ENCODE results near the gene C10orf67.

DNA sequence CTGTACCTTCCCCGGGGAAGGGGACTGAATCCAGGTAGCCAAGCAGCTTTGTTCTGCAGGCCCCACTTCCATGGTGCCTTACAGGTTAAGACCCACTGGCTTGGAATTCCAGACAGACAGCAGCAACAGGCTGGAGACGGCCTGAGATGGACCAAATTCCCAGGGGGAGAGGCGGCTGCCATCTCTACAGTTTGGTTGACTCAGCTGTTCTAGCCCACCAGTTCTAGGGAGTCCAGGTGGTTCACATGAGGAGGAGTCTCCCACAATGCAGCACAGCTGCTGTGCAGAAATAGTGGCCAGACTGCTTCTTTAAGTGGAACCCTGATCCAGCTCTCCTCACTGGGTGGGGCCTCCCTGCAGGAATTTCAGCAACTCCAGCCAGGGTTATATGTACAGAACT, 74.1 kb downstream of the C10orf67 start:
- TF ChIP-seq POLR2A (IDR thresholded peaks at IDR 0.05) = no peak
- TF ChIP-seq, protein P1, sequence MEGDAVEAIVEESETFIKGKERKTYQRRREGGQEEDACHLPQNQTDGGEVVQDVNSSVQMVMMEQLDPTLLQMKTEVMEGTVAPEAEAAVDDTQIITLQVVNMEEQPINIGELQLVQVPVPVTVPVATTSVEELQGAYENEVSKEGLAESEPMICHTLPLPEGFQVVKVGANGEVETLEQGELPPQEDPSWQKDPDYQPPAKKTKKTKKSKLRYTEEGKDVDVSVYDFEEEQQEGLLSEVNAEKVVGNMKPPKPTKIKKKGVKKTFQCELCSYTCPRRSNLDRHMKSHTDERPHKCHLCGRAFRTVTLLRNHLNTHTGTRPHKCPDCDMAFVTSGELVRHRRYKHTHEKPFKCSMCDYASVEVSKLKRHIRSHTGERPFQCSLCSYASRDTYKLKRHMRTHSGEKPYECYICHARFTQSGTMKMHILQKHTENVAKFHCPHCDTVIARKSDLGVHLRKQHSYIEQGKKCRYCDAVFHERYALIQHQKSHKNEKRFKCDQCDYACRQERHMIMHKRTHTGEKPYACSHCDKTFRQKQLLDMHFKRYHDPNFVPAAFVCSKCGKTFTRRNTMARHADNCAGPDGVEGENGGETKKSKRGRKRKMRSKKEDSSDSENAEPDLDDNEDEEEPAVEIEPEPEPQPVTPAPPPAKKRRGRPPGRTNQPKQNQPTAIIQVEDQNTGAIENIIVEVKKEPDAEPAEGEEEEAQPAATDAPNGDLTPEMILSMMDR (IDR thresholded peaks at IDR 0.05 in 4 of 5, conservative IDR thresholded peaks at IDR 0.05 in 1 of 5) = no peak
